GM10266 (cell line): Measurements from ENCODE around the gene CAMKMT.

Experiments used
- DNase-seq: peaks from one replicate; pipeline ENCODE4 v3.0.0; 2012; ENCODE audit errors: extremely low spot score
- CTCF ChIP-seq: IDR thresholded peaks from 2 replicates; pipeline ENCODE4 v1.5.1; 2012; ENCODE audit warnings: mild to moderate bottlenecking, low read depth; ENCODE audit not compliant: control insufficient read depth, insufficient read depth; ENCODE audit errors: missing control alignments

Gene CAMKMT

GRCh38 chr2:44715671-44716081, 353.9 kb downstream of the CAMKMT start:
- TF ChIP-seq CTCF = peak; percentile 6
- no peak for DNase-seq

DNA sequence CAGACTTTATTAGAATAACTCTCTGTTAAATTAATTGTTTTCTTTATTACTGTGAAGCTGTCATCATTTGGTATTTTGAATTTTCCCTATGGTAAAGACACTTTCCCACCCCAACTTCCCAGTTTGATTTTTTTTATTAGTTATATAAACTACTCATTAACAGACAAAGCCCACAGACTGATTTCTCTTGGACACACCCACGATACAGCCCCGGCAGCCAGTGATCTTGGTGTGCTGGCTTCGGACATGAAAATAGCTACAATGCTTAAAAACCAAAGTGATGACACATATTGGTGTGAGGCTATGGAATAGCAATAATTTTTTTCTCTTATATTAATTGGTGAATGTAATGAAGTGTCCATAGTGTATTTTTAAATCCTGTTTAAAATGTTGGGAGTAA, 354.4 kb downstream of the CAMKMT start:
- no peak for DNase-seq
- TF ChIP-seq CTCF = no peak

DNA sequence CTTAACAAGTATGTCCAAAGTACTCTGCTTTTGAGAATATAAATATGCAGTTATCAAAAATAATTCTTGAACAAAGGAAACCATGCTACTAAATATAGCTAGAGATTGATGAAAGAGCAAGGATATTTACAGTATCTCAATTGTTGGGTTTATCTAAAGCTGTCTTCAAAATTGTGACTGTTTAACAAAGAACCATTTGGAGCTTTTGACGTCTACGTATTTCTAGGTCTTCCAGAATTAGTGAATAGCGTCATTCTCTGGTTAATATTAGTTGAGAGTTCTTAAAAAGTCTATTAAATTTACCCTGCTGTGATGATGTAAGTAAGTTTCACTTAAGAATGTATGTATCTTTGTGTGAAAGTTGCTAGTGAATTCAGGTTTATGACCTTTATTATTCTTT, 356.7 kb downstream of the CAMKMT start:
- DNase-seq = no peak
- no peak for TF ChIP-seq CTCF

DNA sequence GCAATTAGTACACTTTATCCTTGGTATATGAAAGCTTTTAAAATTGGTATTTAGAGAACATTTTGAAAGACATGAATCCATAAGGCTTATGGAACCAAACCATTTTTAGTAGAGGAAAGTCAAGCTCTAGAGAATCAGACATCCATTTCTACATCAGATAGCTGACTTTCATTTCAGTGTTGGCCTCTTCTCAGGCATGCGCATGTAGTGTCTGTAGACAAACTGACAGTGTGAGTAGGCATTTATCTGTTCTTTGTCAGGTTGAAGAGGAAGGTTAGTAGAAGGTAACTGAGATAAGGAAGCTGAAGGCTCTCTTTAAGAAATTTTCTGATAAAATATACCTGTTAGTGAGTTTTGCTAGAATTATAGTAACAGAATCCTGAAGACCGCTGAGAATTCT, 357.8 kb downstream of the CAMKMT start:
- no peak for TF ChIP-seq CTCF
- no peak for DNase-seq

GRCh38 chr2:44722026-44722625, 360.4 kb downstream of the CAMKMT start:
- no peak for TF ChIP-seq CTCF
- no peak for DNase-seq

DNA sequence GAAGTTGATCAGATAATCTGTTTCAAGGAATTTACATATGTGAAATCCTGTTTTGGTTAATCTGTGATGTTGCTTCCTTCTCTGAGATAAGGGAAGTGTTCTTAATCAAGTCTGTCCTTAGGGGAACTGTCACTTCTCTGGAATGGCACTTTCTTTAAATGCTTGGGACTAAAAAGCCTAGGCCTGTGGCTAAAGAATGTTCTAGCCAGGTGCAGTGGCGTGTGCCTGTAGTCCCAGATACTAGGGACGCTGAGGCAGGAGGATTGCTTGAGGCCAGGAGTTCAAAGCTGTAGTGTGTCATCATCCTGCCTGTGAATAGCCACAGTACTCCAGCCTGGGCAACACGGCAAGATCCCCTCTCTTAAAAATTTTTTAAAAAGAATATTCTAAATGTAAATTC, 362.2 kb downstream of the CAMKMT start:
- DNase-seq = no peak
- no peak for TF ChIP-seq CTCF

GRCh38 chr2:44730593-44730992, 368.8 kb downstream of the CAMKMT start:
- no peak for DNase-seq
- TF ChIP-seq CTCF = no peak
